Liver (tissue), 9 donors: ENCODE results near the gene ARFGAP1. TPM values are rescaled to one million over a fixed set of nuclear protein-coding genes. Genes with fewer than 3 reads are reported as not detected.

ENCODE experiments used
- DNase-seq: peaks from one replicate; pipeline ENCODE4 v3.0.0-alpha.2; 2017; ENCODE audit warnings: low spot score
- H3K27ac ChIP-seq, 2 donors: one replicate each; pipeline ENCODE4 v1.7.0; 2013; ENCODE audit warnings: inconsistent platforms in 2 of 2, low read length in 2 of 2, control low read depth in 1 of 2, low read depth in 1 of 2, mild to moderate bottlenecking in 1 of 2
- H3K27me3 ChIP-seq, 4 donors: one replicate each; pipeline versions ENCODE4 v1.6.1 to v1.7.0; 2013; ENCODE audit warnings: low read length in 3 of 4, inconsistent platforms in 1 of 4, mild to moderate bottlenecking in 1 of 4, moderate library complexity in 1 of 4; ENCODE audit not compliant: control insufficient read depth in 4 of 4, insufficient read depth in 4 of 4
- H3K36me3 ChIP-seq, 4 donors: one replicate each; pipeline versions ENCODE4 v1.6.1 to v1.7.0; 2013; ENCODE audit warnings: low read length in 3 of 4, mild to moderate bottlenecking in 3 of 4, low read depth in 1 of 4, moderate library complexity in 1 of 4; ENCODE audit not compliant: control insufficient read depth in 4 of 4, insufficient read depth in 3 of 4
- H3K4me1 ChIP-seq, 4 donors: one replicate each; pipeline versions ENCODE4 v1.6.1 to v1.7.0; 2013; ENCODE audit warnings: low read length in 3 of 4, mild to moderate bottlenecking in 3 of 4, moderate library complexity in 1 of 4; ENCODE audit not compliant: control insufficient read depth in 4 of 4, insufficient read depth in 4 of 4
- H3K4me3 ChIP-seq, 3 donors: one replicate each; pipeline versions ENCODE4 v1.6.1 to v1.7.0; 2013; ENCODE audit warnings: low read length in 3 of 3, control low read depth in 1 of 3, low read depth in 1 of 3, mild to moderate bottlenecking in 1 of 3
- H3K9ac ChIP-seq, 2 donors: one replicate each; pipeline ENCODE4 v1.7.0; 2013; ENCODE audit warnings: low read length in 2 of 2, mild to moderate bottlenecking in 2 of 2, moderate library complexity in 2 of 2, control low read depth in 1 of 2, low read depth in 1 of 2
- H3K9me3 ChIP-seq, 4 donors: one replicate each; pipeline versions ENCODE4 v1.6.1 to v1.7.0; 2013; ENCODE audit warnings: low read length in 3 of 4; ENCODE audit not compliant: control insufficient read depth in 4 of 4
- ATF3 ChIP-seq: IDR thresholded peaks from 2 replicates; pipeline ENCODE4 v1.6.1; 2016; ENCODE audit warnings: antibody characterized with exemption
- CTCF ChIP-seq: fragments of 150-350 bp; IDR thresholded peaks from 2 replicates; pipeline ENCODE4 v1.5.1; 2017; ENCODE audit warnings: improper control_type of control experiment, low read depth, low read length; ENCODE audit not compliant: missing input control
- EGR1 ChIP-seq, 2 donors: IDR thresholded peaks; 2 replicates each; pipeline ENCODE4 v1.6.1; 2016 to 2018; ENCODE audit warnings: antibody characterized with exemption in 2 of 2, low read depth in 2 of 2
- FOXA1 ChIP-seq: IDR thresholded peaks from 2 replicates; pipeline ENCODE4 v1.6.1; 2016; ENCODE audit warnings: antibody characterized with exemption
- FOXA2 ChIP-seq: IDR thresholded peaks from 2 replicates; pipeline ENCODE4 v1.6.1; 2016; ENCODE audit warnings: antibody characterized with exemption
- HNF4A ChIP-seq, 2 donors: conservative IDR thresholded peaks; 2 replicates each; pipeline ENCODE4 v1.6.1; 2016; ENCODE audit warnings: antibody characterized with exemption in 2 of 2, mild to moderate bottlenecking in 2 of 2
- HNF4G ChIP-seq: IDR thresholded peaks from 2 replicates; pipeline ENCODE4 v1.6.1; 2016; ENCODE audit warnings: antibody characterized with exemption
- JUND ChIP-seq, 2 donors: IDR thresholded peaks; 2 replicates each; pipeline ENCODE4 v1.6.1; 2016; ENCODE audit warnings: antibody characterized with exemption in 2 of 2
- NR2F2 ChIP-seq: IDR thresholded peaks from 2 replicates; pipeline ENCODE4 v1.6.1; 2016; ENCODE audit warnings: antibody characterized with exemption
- RAD21 ChIP-seq, 2 donors: IDR thresholded peaks; 2 replicates each; pipeline ENCODE4 v1.6.1; 2016; ENCODE audit warnings: antibody characterized with exemption in 2 of 2, mild to moderate bottlenecking in 2 of 2
- REST ChIP-seq: IDR thresholded peaks from 2 replicates; pipeline ENCODE4 v1.6.1; 2016; ENCODE audit warnings: antibody characterized with exemption, mild to moderate bottlenecking
- RXRA ChIP-seq, 2 donors: IDR thresholded peaks; 2 replicates each; pipeline ENCODE4 v1.6.1; 2017 to 2018; ENCODE audit warnings: antibody characterized with exemption in 2 of 2, mild to moderate bottlenecking in 1 of 2
- SP1 ChIP-seq: IDR thresholded peaks from 2 replicates; pipeline ENCODE4 v1.6.1; 2018; ENCODE audit warnings: antibody characterized with exemption, mild to moderate bottlenecking
- TAF1 ChIP-seq: conservative IDR thresholded peaks from 2 replicates; pipeline ENCODE4 v1.6.1; 2016; ENCODE audit warnings: antibody characterized with exemption, mild to moderate bottlenecking
- YY1 ChIP-seq: IDR thresholded peaks from 2 replicates; pipeline ENCODE4 v1.6.1; 2016; ENCODE audit warnings: antibody characterized with exemption, mild to moderate bottlenecking
- ZBTB33 ChIP-seq: IDR thresholded peaks from 2 replicates; pipeline ENCODE4 v1.6.1; 2016; ENCODE audit warnings: antibody characterized with exemption
- WGBS: extraction: QIAGEN DNeasy Blood & Tissue Kit; methylation state at CpG from one replicate; pipeline ENCODE4 v1.1.7; 2013; 5-methylcytosine and 5-hydroxymethylcytosine counted together
- polyA plus RNA-seq, 2 donors: library from polyadenylated mRNA; stranded (reverse) in 1 of 2; unstranded in 1 of 2; fragments of 200-250 nt in 1 of 2; fragments of >200 nt in 1 of 2; fragmentation: Nextera tagmentation in 1 of 2; extraction: Ambion mirVana in 1 of 2; gene quantifications; one replicate each; pipeline versions ENCODE4 v1.2.1 to v1.2.3, GENCODE V29; 2013 to 2015
- total RNA-seq, 2 donors: library from RNA; depleted of rRNA; stranded (reverse); fragments of >200 nt; gene quantifications; one replicate each; pipeline ENCODE4 v1.2.3, GENCODE V29; 2014
- donor health status: healthy.
- donor health status: healthy.
- donor health status: healthy.
- donor health status: healthy.
- donor health status: healthy.

The ARFGAP1 gene
- total and polyA plus RNA-seq, 4 donors = 11.2 to 29.7 (median 21.8) TPM

GRCh38 chr20:63290136-63290676 is 17.6 kb downstream of the ARFGAP1 start:
- no peak for DNase-seq
- Histone ChIP-seq H3K9ac (no peak overlapping the region), H3K27me3 (no peaks in the 10 kb centered on the region), H3K4me3 (no peak overlapping the region), H3K9me3 (no peaks in the 10 kb centered on the region), H3K36me3 (peaks cover 5 to 20% (median 6%) of the 10 kb centered on the region in 4 donors), H3K4me1 (peaks cover 4 to 5% (median 5%) of the 10 kb centered on the region in 4 donors), H3K27ac (no peak overlapping the region)
- 85% methylated on average over 17 of the region's 17 CpGs for WGBS
- TF ChIP-seq JUND (IDR thresholded peaks at IDR 0.05) (no peak), NR2F2 (no peak)

GRCh38 chr20:63290677-63291472 is 18.3 kb downstream of the ARFGAP1 start:
- H3K4me1 ChIP-seq = peaks cover 4 to 5% (median 5%) of the 10 kb centered on the region in 4 donors
- no peaks in the 10 kb centered on the region for H3K9me3 ChIP-seq
- peak; percentile 72 for DNase-seq
- peaks cover 0 to 5% (median 0%) of the 10 kb centered on the region in 4 donors for H3K27me3 ChIP-seq
- no peak overlapping the region for H3K27ac ChIP-seq
- 30% methylated on average over 26 of the region's 26 CpGs for WGBS
- H3K4me3 ChIP-seq = no peak overlapping the region
- peaks cover 2 to 17% (median 4%) of the 10 kb centered on the region in 4 donors for H3K36me3 ChIP-seq
- TF ChIP-seq NR2F2 = no peak
- TF ChIP-seq HNF4A (conservative IDR thresholded peaks at IDR 0.05) = no peak
- peak in 1 of 2 donors; percentile 69 for TF ChIP-seq RAD21 (IDR thresholded peaks at IDR 0.05)
- peak; percentile 64 for TF ChIP-seq CTCF
- no peak overlapping the region for H3K9ac ChIP-seq

GRCh38 chr20:63291811-63292210 is 19.2 kb downstream of the ARFGAP1 start:
- 78% methylated on average over 10 of the region's 10 CpGs for WGBS
- TF ChIP-seq TAF1 (no peak), ATF3 (no peak), FOXA1 (no peak), REST (no peak), RAD21 (IDR thresholded peaks at IDR 0.05) (no peak), CTCF (no peak), NR2F2 (no peak), EGR1 (IDR thresholded peaks at IDR 0.05; ENCODE audit: low read depth in 2 of 2) (no peak), YY1 (no peak), RXRA (IDR thresholded peaks at IDR 0.05) (no peak), HNF4G (no peak), HNF4A (conservative IDR thresholded peaks at IDR 0.05) (no peak), SP1 (no peak), FOXA2 (no peak), ZBTB33 (no peak)

More at GRCh38 chr20:63291811-63292210, 19.2 kb downstream of the ARFGAP1 start:
- no peaks in the 10 kb centered on the region for H3K9me3 ChIP-seq
- no peak overlapping the region for H3K27ac ChIP-seq
- no peak overlapping the region for H3K4me3 ChIP-seq
- peaks cover 4 to 5% (median 5%) of the 10 kb centered on the region in 4 donors for H3K4me1 ChIP-seq
- H3K36me3 ChIP-seq = peaks cover 2 to 17% (median 4%) of the 10 kb centered on the region in 4 donors
- no peak overlapping the region for H3K9ac ChIP-seq
- no peak for DNase-seq
- peaks cover 0 to 7% (median 3%) of the 10 kb centered on the region in 4 donors for H3K27me3 ChIP-seq
